ENCODE data around the gene OR4E1.

Gene OR4E1

GRCh38 chr14:21686468-21686867 lies 12.8 kb upstream of the OR4E1 start:
- DNase-seq (no peak), ATAC-seq (ENCODE audit: insufficient read depth, low read depth) (no peak)
- Histone ChIP-seq H3K27me3 (ENCODE audit: insufficient read depth, low read length, poor library complexity) (peaks cover 11% of the 10 kb centered on the region), H3K4me2 (ENCODE audit: insufficient read depth, low read length) (no peak overlapping the region), H3K27ac (ENCODE audit: low read length) (no peak overlapping the region), H3K4me1 (ENCODE audit: insufficient read depth, low read length) (no peaks in the 10 kb centered on the region), H3K4me3 (ENCODE audit: low read depth in 1 of 2, low read length in 2 of 2) (no peak overlapping the region), H3K36me3 (ENCODE audit: insufficient read depth, low read length) (no peaks in the 10 kb centered on the region), H2AFZ (ENCODE audit: low read depth, low read length) (no peak overlapping the region), H4K20me1 (ENCODE audit: insufficient read depth, low read length) (no peaks in the 10 kb centered on the region), H3K9ac (ENCODE audit: low read depth, low read length) (no peak overlapping the region), H3K79me2 (ENCODE audit: insufficient read depth, low read length) (no peaks in the 10 kb centered on the region), H3K9me3 (ENCODE audit: insufficient read depth, low read length, severe bottlenecking) (no peaks in the 10 kb centered on the region)
- no peak for TF ChIP-seq EZH2 (IDR thresholded peaks at IDR 0.05; ENCODE audit: borderline replicate concordance, low read depth, low read length, severe bottlenecking)
- no peak for TF ChIP-seq CTCF (IDR thresholded peaks at IDR 0.05; ENCODE audit: borderline replicate concordance, extremely low read depth, low read length, poor library complexity, severe bottlenecking)

- H3K9ac ChIP-seq (ENCODE audit: low read depth, low read length), result no peak overlapping the region
- H3K4me1 ChIP-seq (ENCODE audit: insufficient read depth, low read length), result no peaks in the 10 kb centered on the region
- no peaks in the 10 kb centered on the region for H4K20me1 ChIP-seq (ENCODE audit: insufficient read depth, low read length)
- H3K4me2 ChIP-seq (ENCODE audit: insufficient read depth, low read length), result no peak overlapping the region
- H2AFZ ChIP-seq (ENCODE audit: low read depth, low read length), result no peak overlapping the region
- no peak overlapping the region for H3K27ac ChIP-seq (ENCODE audit: low read length)
- peaks cover under 1% of the 10 kb centered on the region for H3K9me3 ChIP-seq (ENCODE audit: insufficient read depth, low read length, severe bottlenecking)
- ATAC-seq (ENCODE audit: insufficient read depth, low read depth), result no peak
- no peaks in the 10 kb centered on the region for H3K36me3 ChIP-seq (ENCODE audit: insufficient read depth, low read length)
- DNase-seq, result no peak
- TF ChIP-seq CTCF (IDR thresholded peaks at IDR 0.05; ENCODE audit: borderline replicate concordance, extremely low read depth, low read length, poor library complexity, severe bottlenecking) (no peak), EZH2 (IDR thresholded peaks at IDR 0.05; ENCODE audit: borderline replicate concordance, low read depth, low read length, severe bottlenecking) (no peak)
- no peaks in the 10 kb centered on the region for H3K79me2 ChIP-seq (ENCODE audit: insufficient read depth, low read length)
- H3K27me3 ChIP-seq (ENCODE audit: insufficient read depth, low read length, poor library complexity), result peaks cover 14% of the 10 kb centered on the region
- no peak overlapping the region for H3K4me3 ChIP-seq (ENCODE audit: low read depth in 1 of 2, low read length in 2 of 2)
Observed at GRCh38 chr14:21680072-21680471, 6.5 kb upstream of the OR4E1 start.

- Histone ChIP-seq H3K27ac (ENCODE audit: low read length) (no peak overlapping the region), H3K36me3 (ENCODE audit: insufficient read depth, low read length) (no peaks in the 10 kb centered on the region), H3K79me2 (ENCODE audit: insufficient read depth, low read length) (no peaks in the 10 kb centered on the region), H3K9me3 (ENCODE audit: insufficient read depth, low read length, severe bottlenecking) (peaks cover 2% of the 10 kb centered on the region), H2AFZ (ENCODE audit: low read depth, low read length) (no peak overlapping the region), H3K27me3 (ENCODE audit: insufficient read depth, low read length, poor library complexity) (peaks cover 8% of the 10 kb centered on the region), H3K9ac (ENCODE audit: low read depth, low read length) (no peak overlapping the region), H4K20me1 (ENCODE audit: insufficient read depth, low read length) (no peaks in the 10 kb centered on the region), H3K4me1 (ENCODE audit: insufficient read depth, low read length) (no peaks in the 10 kb centered on the region), H3K4me3 (ENCODE audit: low read depth in 1 of 2, low read length in 2 of 2) (no peak overlapping the region), H3K4me2 (ENCODE audit: insufficient read depth, low read length) (no peak overlapping the region)
- DNase-seq, result no peak
- ATAC-seq (ENCODE audit: insufficient read depth, low read depth), result no peak
- TF ChIP-seq EZH2 (IDR thresholded peaks at IDR 0.05; ENCODE audit: borderline replicate concordance, low read depth, low read length, severe bottlenecking) (no peak), CTCF (IDR thresholded peaks at IDR 0.05; ENCODE audit: borderline replicate concordance, extremely low read depth, low read length, poor library complexity, severe bottlenecking) (no peak)
Observed at GRCh38 chr14:21675566-21675965, 1.9 kb upstream of the OR4E1 start.

- no peak overlapping the region for H3K27ac ChIP-seq (ENCODE audit: low read length)
- no peak overlapping the region for H3K9ac ChIP-seq (ENCODE audit: low read depth, low read length)
Observed at GRCh38 chr14:21672116-21672515, 1.5 kb downstream of the OR4E1 start.

More at GRCh38 chr14:21672116-21672515, 1.5 kb downstream of the OR4E1 start:
- Histone ChIP-seq H3K4me2 (ENCODE audit: insufficient read depth, low read length) (no peak overlapping the region), H3K36me3 (ENCODE audit: insufficient read depth, low read length) (no peaks in the 10 kb centered on the region), H3K4me3 (ENCODE audit: low read depth in 1 of 2, low read length in 2 of 2) (no peak overlapping the region), H2AFZ (ENCODE audit: low read depth, low read length) (no peak overlapping the region), H3K79me2 (ENCODE audit: insufficient read depth, low read length) (no peaks in the 10 kb centered on the region), H3K27me3 (ENCODE audit: insufficient read depth, low read length, poor library complexity) (peaks cover 14% of the 10 kb centered on the region), H4K20me1 (ENCODE audit: insufficient read depth, low read length) (no peaks in the 10 kb centered on the region), H3K9me3 (ENCODE audit: insufficient read depth, low read length, severe bottlenecking) (peaks cover 2% of the 10 kb centered on the region), H3K4me1 (ENCODE audit: insufficient read depth, low read length) (no peaks in the 10 kb centered on the region)
- no peak for DNase-seq
- TF ChIP-seq CTCF (IDR thresholded peaks at IDR 0.05; ENCODE audit: borderline replicate concordance, extremely low read depth, low read length, poor library complexity, severe bottlenecking) (no peak), EZH2 (IDR thresholded peaks at IDR 0.05; ENCODE audit: borderline replicate concordance, low read depth, low read length, severe bottlenecking) (no peak)
- no peak for ATAC-seq (ENCODE audit: insufficient read depth, low read depth)
